A549 treated with RU486 at 1 μM for 4 hours (cell line): ENCODE results near the gene ARFGEF3. TPM values are rescaled to one million over a fixed set of nuclear protein-coding genes. Genes with fewer than 3 reads are reported as not detected.

Source experiments
- total RNA-seq: library from RNA; stranded (reverse); fragments of 200-300 nt; extraction: Qiagen RNA extraction; gene quantifications from 5 replicates; pipeline ENCODE4 v1.2.3, GENCODE V29; 2022; ENCODE audit warnings: low read depth

The ARFGEF3 gene
- 0.33 to 0.61 TPM (median 0.56 TPM) in 5 replicates for total RNA-seq

GRCh38 chr6:138161338-138162110 is at the start of gene ARFGEF3:
Gene ARFGEF3, plus strand, starts transcription at chr6:138161939. Its CDS starts 148 bp downstream, at chr6:138162087.

GRCh38 chr6:138218449-138218848 is 56.7 kb downstream of the ARFGEF3 start, which contains the start of gene PBOV1:
Gene PBOV1, minus strand, starts transcription at chr6:138218491. Its CDS starts 96 bp downstream, at chr6:138218395.

DNA sequence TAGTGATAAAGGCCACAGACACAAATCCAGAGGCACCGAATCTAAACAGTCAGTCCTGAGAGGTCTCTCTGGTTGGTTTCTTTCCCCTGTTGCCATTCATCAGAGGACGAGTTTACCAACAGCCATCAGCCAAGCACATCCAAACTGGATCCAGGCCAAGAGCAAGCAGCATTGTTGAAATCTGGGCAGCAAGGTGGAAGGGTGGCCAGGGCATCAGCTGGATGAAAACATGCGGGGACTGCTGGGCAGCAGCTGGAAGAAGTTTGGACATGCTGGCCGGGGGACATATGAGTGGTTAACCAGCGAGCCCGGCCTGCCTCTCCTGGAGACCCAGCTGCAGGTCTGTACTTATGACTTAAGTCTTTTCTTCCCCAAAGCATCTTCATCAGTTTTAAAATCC is 216.1 kb downstream of the ARFGEF3 start, which contains the start of gene SMIM28:
Gene SMIM28, plus strand, starts transcription at position 62 of the 400 bp plus-strand sequence. Its CDS starts 168 bp downstream, at position 230.

Other genes starting within 250 kb of the ARFGEF3 start
- 49.6 to 87.5 TPM (median 86.2 TPM) in 5 replicates for gene PERP, start 54.5 kb upstream of the ARFGEF3 start, total RNA-seq
- gene PBOV1, start 56.6 kb downstream of the ARFGEF3 start, total RNA-seq: not detected in 5 replicates
- gene SMIM28, start 216.0 kb downstream of the ARFGEF3 start, total RNA-seq: not detected in 5 replicates
- gene HEBP2, start 242.3 kb downstream of the ARFGEF3 start, total RNA-seq: 22.4 to 38.9 TPM (median 37.2 TPM) in 5 replicates